Hindlimb muscle (tissue), 1 donor: ENCODE data around the gene INPP5A. TPM values are rescaled to one million over a fixed set of nuclear protein-coding genes. Genes with fewer than 3 reads are reported as not detected.

ENCODE experiments used
- DNase-seq: peaks from one replicate; pipeline ENCODE4 v3.0.0-alpha.2; 2013
- polyA plus RNA-seq: library from polyadenylated mRNA; unstranded; fragments of 120-200 nt; gene quantifications from one replicate; pipeline ENCODE4 v1.2.1, GENCODE V29; 2013; ENCODE audit not compliant: insufficient read length

Gene INPP5A
- polyA plus RNA-seq, 1 donor: 57.4 TPM

- DNase-seq: no peak
Measured at GRCh38 chr10:132519382-132520176, 18.0 kb upstream of the INPP5A start.

- DNase-seq: peak; percentile 91
Measured at GRCh38 chr10:132520177-132520811, 17.3 kb upstream of the INPP5A start.

DNA sequence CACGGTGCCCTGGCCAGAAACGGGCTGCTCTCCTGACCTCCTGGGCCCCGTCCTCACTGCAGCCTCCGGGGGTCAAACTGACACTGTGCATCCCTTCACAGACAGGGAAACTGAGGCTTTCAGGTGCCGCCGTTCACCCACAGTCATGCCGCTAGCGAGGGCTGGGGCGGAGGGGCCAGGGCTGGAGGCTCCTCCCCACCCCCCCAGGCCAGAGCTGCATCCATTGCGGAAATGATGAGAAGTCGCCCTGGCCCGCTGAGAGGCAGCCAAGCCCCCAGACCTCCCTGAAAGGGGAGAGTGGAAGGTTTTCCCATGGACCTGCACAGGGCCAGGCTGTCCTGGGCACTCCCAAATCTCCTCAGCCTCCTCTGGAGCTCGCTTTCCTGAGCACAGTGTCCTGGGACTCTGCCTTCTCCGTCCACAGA is 16.5 kb upstream of the INPP5A start:
- no peak for DNase-seq

GRCh38 chr10:132521466-132522102 is 16.0 kb upstream of the INPP5A start:
- no peak for DNase-seq

GRCh38 chr10:132522521-132523411 is 14.8 kb upstream of the INPP5A start:
- no peak for DNase-seq

- no peak for DNase-seq
Measured at GRCh38 chr10:132523561-132524442, 13.8 kb upstream of the INPP5A start.

GRCh38 chr10:132524443-132525285 is 12.9 kb upstream of the INPP5A start:
- no peak for DNase-seq

DNA sequence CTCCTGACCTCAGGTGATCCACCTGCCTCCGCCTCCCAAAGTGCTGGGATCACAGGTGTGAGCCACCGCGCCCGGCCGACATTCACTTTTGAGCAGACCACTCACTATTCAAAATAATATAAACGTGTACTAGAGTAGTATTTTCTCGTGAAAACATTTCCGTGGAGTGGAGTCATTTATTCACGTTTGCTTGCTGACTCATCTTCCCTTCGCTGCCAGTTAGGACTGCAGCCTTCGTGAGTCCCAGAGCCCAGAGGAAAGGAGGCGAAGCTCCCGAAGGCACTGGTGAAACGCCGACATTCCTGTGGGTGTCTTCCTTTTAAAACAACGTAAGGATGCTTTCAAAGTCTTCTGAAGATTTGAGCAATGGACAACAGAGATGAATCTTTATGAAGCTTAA is 10.9 kb upstream of the INPP5A start:
- no peak for DNase-seq

GRCh38 chr10:132527339-132528063 is 10.1 kb upstream of the INPP5A start:
- no peak for DNase-seq

DNA sequence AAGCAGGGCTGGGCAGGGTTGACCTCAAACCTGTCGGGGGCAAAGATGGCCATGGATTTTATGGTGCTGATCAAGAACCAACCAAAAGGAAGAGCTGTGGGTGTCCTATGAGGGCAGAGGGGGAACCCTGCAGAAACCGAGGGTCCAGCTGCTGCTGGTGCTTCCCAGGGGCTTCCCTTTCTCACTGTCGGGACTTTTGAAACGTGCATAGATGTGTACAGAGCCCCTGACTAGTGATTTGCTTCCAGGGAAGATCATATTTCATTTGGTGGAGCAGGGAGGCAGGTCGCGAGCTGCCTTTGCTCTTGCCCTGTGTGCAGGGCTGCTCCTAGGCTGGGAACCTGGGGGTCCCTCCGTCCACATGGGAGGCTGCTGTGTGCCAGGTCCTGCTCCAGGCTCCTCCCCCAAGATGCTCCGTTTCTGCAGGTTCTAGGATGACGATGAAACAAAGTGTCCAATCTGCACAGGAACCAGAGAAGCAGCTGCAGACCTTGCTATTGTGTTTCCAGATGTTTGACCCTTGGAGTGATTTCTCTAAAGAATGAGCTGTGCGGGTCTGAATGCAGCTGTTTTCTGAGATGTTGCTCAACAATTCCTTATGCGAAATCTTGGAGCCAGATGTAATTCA is 9.4 kb upstream of the INPP5A start:
- peak; percentile 81 for DNase-seq

- DNase-seq: no peak
Measured at GRCh38 chr10:132532179-132532578, 5.4 kb upstream of the INPP5A start.

- no peak for DNase-seq
Measured at GRCh38 chr10:132532749-132533560, 4.6 kb upstream of the INPP5A start.

GRCh38 chr10:132533571-132534260 is 3.9 kb upstream of the INPP5A start:
- DNase-seq: no peak

- no peak for DNase-seq
Measured at GRCh38 chr10:132534391-132535064, 3.1 kb upstream of the INPP5A start.

DNA sequence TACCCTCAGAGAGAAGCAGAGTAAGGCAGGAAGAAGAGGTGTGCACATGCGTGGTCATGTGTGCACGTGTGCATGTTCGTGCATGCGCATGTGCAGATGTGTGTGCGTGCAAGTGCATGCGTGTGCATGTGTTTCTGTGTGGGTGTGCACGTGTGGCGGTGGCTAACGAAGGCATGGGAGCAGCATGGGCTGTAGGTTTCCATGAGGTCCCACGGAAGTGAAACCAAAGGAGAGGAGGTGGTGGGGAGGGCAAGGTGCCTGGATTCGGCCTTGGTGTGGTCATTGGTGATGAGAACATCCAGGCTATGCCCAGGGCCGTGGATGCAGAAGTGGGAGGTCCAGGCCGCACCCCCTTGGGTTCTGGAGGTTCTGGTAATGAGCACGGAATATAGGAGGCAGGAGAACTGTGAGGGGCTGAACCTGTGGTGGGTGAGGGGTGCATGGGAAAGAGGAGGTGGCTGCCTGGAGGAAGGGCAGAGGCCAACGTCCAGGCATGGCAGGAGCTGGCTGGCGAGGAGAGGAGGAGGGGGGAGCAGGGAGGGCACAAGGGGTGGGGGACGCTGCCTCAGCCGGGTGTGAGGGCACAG is 2.4 kb upstream of the INPP5A start:
- DNase-seq: no peak

DNA sequence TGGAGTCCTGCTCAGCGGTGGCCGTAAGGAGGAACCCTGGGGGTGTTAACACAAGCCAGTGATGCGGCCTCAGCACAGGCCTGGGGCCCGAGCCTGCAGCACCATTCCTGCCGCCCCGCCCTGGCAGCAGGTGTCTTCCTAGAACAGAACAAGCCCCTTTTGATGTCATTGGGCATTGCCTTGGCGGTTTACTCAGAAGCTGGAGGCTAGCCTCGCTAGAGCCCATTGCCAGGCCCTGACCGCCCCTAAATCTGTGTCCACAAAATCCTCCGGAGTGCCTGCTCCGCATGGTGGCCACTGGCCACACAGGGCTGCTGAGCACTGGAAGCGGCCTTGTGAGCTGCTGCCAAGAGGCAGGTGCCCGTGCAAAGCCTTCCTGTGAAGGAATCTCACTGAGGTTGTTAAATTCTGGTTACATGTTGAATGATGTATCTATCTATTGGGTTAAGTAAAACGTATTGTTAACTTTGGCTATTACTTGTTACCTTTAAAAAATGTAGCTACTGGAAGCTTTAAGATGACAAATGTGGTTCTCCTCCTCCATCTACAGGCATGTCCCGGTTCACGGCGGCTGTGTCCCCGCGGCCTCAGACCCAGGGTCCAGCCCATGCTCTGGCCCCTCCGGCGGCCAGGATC is 1.2 kb upstream of the INPP5A start:
- DNase-seq: no peak
